ENCODE data around the gene P2RX7. TPM values are rescaled to one million over a fixed set of nuclear protein-coding genes. Genes with fewer than 3 reads are reported as not detected.

P2RX7 gene
- polyA plus RNA-seq, 1 of the 3 experiments (the other 2 are of a cell fraction), result 0.43 TPM

DNA sequence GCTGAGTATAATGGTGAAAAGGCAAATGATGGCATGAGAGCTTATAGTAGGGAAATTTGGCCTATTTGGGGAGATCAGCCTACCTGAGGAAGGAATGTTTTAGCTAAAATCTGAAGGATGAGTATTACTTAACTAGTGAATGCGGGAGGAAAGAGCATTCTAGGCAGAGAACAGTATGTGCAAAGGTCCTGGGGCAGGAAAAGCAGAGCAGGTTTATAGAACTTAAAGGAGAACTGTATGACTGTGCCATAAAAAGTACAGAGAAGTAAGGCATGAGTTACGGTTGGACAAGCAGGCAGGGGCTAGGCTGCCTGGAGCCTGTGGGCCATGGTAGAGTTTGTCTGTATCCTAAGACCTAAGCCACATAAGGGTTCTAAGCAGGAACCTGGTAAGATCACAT is 55.6 kb downstream of the P2RX7 start:
- ChIA-PET POLR2A (no interaction called here), CTCF (interaction anchor here (0.7 kb wide), 1 partner anchor 172 kb away, joined by 3 read pairs; no protein-coding TSS in a partner anchor)
- 89% methylated on average over 2 of the region's 2 CpGs for WGBS (ENCODE audit: low lambda C conversion rate)
- Histone ChIP-seq H3K27me3 (ENCODE audit: insufficient read depth) (no peaks in the 10 kb centered on the region), H3K4me3 (ENCODE audit: low read depth in 2 of 2, low read length in 1 of 2) (no peak overlapping the region), H2AFZ (ENCODE audit: low read depth) (no peak overlapping the region), H3K4me1 (ENCODE audit: control insufficient read depth in 1 of 2, insufficient read depth in 2 of 2, low read depth in 1 of 2, low read length in 1 of 2) (peaks cover 0 to 8% of the 10 kb centered on the region in 2 experiments; a peak in 2 of 4 replicates), H4K20me1 (ENCODE audit: insufficient read depth) (no peaks in the 10 kb centered on the region), H3K36me3 (replicated peaks in 1 of 2; ENCODE audit: control insufficient read depth in 1 of 2, insufficient read depth in 2 of 2, low read length in 1 of 2) (no peaks in the 10 kb centered on the region), H3K9ac (no peak overlapping the region), H3F3A (replicated peaks; ENCODE audit: insufficient read depth) (peaks cover 4% of the 10 kb centered on the region), H3K79me2 (ENCODE audit: insufficient read depth) (no peaks in the 10 kb centered on the region), H3K27ac (ENCODE audit: low read depth in 2 of 2, low read length in 1 of 2) (no peak overlapping the region), H3K9me2 (no peaks in the 10 kb centered on the region), H3K4me2 (no peak overlapping the region), H3K9me3 (no peaks in the 10 kb centered on the region)
- TF ChIP-seq YY1 (IDR thresholded peaks at IDR 0.05; ENCODE audit: low read depth) (no peak), RAD21 (IDR thresholded peaks at IDR 0.05; ENCODE audit: low read length) (no peak), RXRA (IDR thresholded peaks at IDR 0.05; ENCODE audit: borderline replicate concordance, low read depth) (no peak), SMC3 (IDR thresholded peaks at IDR 0.05; ENCODE audit: low read depth, low read length) (no peak), EP300 (IDR thresholded peaks at IDR 0.05; ENCODE audit: borderline replicate concordance in 1 of 2, low read depth in 1 of 2, low read length in 1 of 2) (no peak), RCOR1 (IDR thresholded peaks at IDR 0.05; ENCODE audit: low read length) (no peak), GATA2 (CRISPR knock-in tag; IDR thresholded peaks at IDR 0.05) (no peak), RFX5 (IDR thresholded peaks at IDR 0.05; ENCODE audit: low read length) (no peak), GABPA (IDR thresholded peaks at IDR 0.05; ENCODE audit: low read depth) (no peak), EZH2phosphoT487 (IDR thresholded peaks at IDR 0.05; ENCODE audit: borderline replicate concordance, low read depth) (no peak), POLR2AphosphoS5 (IDR thresholded peaks at IDR 0.05; ENCODE audit: low read depth, low read length) (no peak)
- TF ChIP-seq, protein P1, sequence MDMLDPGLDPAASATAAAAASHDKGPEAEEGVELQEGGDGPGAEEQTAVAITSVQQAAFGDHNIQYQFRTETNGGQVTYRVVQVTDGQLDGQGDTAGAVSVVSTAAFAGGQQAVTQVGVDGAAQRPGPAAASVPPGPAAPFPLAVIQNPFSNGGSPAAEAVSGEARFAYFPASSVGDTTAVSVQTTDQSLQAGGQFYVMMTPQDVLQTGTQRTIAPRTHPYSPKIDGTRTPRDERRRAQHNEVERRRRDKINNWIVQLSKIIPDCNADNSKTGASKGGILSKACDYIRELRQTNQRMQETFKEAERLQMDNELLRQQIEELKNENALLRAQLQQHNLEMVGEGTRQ (IDR thresholded peaks at IDR 0.05; ENCODE audit: borderline replicate concordance, low read depth, low read length), result no peak
- TF ChIP-seq, protein P2, sequence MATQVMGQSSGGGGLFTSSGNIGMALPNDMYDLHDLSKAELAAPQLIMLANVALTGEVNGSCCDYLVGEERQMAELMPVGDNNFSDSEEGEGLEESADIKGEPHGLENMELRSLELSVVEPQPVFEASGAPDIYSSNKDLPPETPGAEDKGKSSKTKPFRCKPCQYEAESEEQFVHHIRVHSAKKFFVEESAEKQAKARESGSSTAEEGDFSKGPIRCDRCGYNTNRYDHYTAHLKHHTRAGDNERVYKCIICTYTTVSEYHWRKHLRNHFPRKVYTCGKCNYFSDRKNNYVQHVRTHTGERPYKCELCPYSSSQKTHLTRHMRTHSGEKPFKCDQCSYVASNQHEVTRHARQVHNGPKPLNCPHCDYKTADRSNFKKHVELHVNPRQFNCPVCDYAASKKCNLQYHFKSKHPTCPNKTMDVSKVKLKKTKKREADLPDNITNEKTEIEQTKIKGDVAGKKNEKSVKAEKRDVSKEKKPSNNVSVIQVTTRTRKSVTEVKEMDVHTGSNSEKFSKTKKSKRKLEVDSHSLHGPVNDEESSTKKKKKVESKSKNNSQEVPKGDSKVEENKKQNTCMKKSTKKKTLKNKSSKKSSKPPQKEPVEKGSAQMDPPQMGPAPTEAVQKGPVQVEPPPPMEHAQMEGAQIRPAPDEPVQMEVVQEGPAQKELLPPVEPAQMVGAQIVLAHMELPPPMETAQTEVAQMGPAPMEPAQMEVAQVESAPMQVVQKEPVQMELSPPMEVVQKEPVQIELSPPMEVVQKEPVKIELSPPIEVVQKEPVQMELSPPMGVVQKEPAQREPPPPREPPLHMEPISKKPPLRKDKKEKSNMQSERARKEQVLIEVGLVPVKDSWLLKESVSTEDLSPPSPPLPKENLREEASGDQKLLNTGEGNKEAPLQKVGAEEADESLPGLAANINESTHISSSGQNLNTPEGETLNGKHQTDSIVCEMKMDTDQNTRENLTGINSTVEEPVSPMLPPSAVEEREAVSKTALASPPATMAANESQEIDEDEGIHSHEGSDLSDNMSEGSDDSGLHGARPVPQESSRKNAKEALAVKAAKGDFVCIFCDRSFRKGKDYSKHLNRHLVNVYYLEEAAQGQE (IDR thresholded peaks at IDR 0.05; ENCODE audit: low read depth, low read length), result no peak
- TF ChIP-seq, protein P3, sequence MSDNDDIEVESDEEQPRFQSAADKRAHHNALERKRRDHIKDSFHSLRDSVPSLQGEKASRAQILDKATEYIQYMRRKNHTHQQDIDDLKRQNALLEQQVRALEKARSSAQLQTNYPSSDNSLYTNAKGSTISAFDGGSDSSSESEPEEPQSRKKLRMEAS (IDR thresholded peaks at IDR 0.05; ENCODE audit: low read depth), result no peak
- TF ChIP-seq, protein P4, sequence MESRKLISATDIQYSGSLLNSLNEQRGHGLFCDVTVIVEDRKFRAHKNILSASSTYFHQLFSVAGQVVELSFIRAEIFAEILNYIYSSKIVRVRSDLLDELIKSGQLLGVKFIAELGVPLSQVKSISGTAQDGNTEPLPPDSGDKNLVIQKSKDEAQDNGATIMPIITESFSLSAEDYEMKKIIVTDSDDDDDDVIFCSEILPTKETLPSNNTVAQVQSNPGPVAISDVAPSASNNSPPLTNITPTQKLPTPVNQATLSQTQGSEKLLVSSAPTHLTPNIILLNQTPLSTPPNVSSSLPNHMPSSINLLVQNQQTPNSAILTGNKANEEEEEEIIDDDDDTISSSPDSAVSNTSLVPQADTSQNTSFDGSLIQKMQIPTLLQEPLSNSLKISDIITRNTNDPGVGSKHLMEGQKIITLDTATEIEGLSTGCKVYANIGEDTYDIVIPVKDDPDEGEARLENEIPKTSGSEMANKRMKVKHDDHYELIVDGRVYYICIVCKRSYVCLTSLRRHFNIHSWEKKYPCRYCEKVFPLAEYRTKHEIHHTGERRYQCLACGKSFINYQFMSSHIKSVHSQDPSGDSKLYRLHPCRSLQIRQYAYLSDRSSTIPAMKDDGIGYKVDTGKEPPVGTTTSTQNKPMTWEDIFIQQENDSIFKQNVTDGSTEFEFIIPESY (IDR thresholded peaks at IDR 0.05; ENCODE audit: borderline replicate concordance, low read depth), result no peak
- DNase-seq, result no peak
